Endodermal cell (in vitro differentiated cells): Measurements from ENCODE around the gene NAPA. TPM values are rescaled to one million over a fixed set of nuclear protein-coding genes. Genes with fewer than 3 reads are reported as not detected.

ENCODE experiments used
- DNase-seq: peaks from one replicate; pipeline ENCODE4 v3.0.0-alpha.2; 2017
- H3K27ac ChIP-seq: 2 replicates; pipeline ENCODE4 v1.5.1; 2013; ENCODE audit warnings: mild to moderate bottlenecking, low read depth, low read length, moderate library complexity
- H3K27me3 ChIP-seq: 2 replicates; pipeline ENCODE4 v1.6.1; 2013; ENCODE audit warnings: mild to moderate bottlenecking, low read length, moderate library complexity; ENCODE audit not compliant: insufficient read depth, control insufficient read depth, poor library complexity, severe bottlenecking
- H3K36me3 ChIP-seq: 2 replicates; pipeline ENCODE4 v1.7.0; 2013; ENCODE audit warnings: mild to moderate bottlenecking, low read length, moderate library complexity; ENCODE audit not compliant: control insufficient read depth, insufficient read depth
- H3K4me1 ChIP-seq: one replicate; pipeline ENCODE4 v1.7.0; 2013; ENCODE audit warnings: low read length; ENCODE audit not compliant: control insufficient read depth, insufficient read depth
- H3K4me3 ChIP-seq: 2 replicates; pipeline ENCODE4 v1.5.1; 2013; ENCODE audit warnings: mild to moderate bottlenecking, low read length, moderate library complexity
- H3K9ac ChIP-seq: 2 replicates; pipeline ENCODE4 v1.6.1; 2013; ENCODE audit warnings: mild to moderate bottlenecking, low read length, moderate library complexity; ENCODE audit not compliant: poor library complexity, severe bottlenecking; ENCODE audit errors: extremely low read depth
- H3K9me3 ChIP-seq: 2 replicates; pipeline ENCODE4 v1.6.1; 2013; ENCODE audit warnings: mild to moderate bottlenecking, low read length, moderate library complexity; ENCODE audit not compliant: control insufficient read depth
- H3K27ac Mint-ChIP-seq: 2 replicates; pipeline ENCODE4 v1.8.0; 2020; ENCODE audit warnings: mixed read lengths
- H3K27me3 Mint-ChIP-seq: 2 replicates; pipeline ENCODE4 v1.8.0; 2021; ENCODE audit warnings: mild to moderate bottlenecking, mixed read lengths; ENCODE audit not compliant: insufficient read depth
- H3K36me3 Mint-ChIP-seq: 2 replicates; pipeline ENCODE4 v1.8.0; 2020; ENCODE audit warnings: low read depth, mixed read lengths
- H3K4me1 Mint-ChIP-seq: 2 replicates; pipeline ENCODE4 v1.8.0; 2020; ENCODE audit warnings: mixed read lengths
- H3K4me3 Mint-ChIP-seq: 2 replicates; pipeline ENCODE4 v1.8.0; 2020; ENCODE audit warnings: mild to moderate bottlenecking, moderate library complexity, mixed read lengths
- H3K9me3 Mint-ChIP-seq: 2 replicates; pipeline ENCODE4 v1.8.0; 2020; ENCODE audit warnings: mild to moderate bottlenecking, mixed read lengths
- WGBS, 2 experiments: methylation state at CpG; one replicate each; pipeline versions ENCODE4 v1.1.5 to v1.1.7; 2013; ENCODE audit warnings: missing lambda C conversion rate in 2 of 2, mixed read lengths in 1 of 2; ENCODE audit not compliant: insufficient coverage in 1 of 2, insufficient read length in 1 of 2; 5-methylcytosine and 5-hydroxymethylcytosine counted together
- total RNA-seq, 2 donors: library from RNA; stranded (reverse); fragmentation: NEBNext Ultra II Directional in 1 of 2; extraction: Animal tissue kit (Norgen Biotek cat#: 25700) in 1 of 2; gene quantifications; 2 replicates in 1 of 2; 3 replicates in 1 of 2; pipeline ENCODE4 v1.2.1, GENCODE V29; 2021
- TF ChIP-seq, protein P1 (sequence below): fragments of 200-600 bp; sonication (generic); conservative IDR thresholded peaks from 2 replicates; pipeline ENCODE4 v1.5.0; 2021; ENCODE audit warnings: antibody characterized with exemption, mild to moderate bottlenecking

Gene NAPA
- total RNA-seq, 2 donors from 2014 or later, result 66.0 to 73.9 TPM

- Mint-ChIP-seq H3K27ac (no peak overlapping the region), H3K27me3 (peaks cover 2% of the 10 kb centered on the region), H3K4me1 (no peaks in the 10 kb centered on the region), H3K4me3 (no peak overlapping the region), H3K9me3 (no peaks in the 10 kb centered on the region), H3K36me3 (no peaks in the 10 kb centered on the region)
- Histone ChIP-seq H3K9ac (no peak overlapping the region), H3K27ac (no peak overlapping the region), H3K4me3 (no peak overlapping the region), H3K36me3 (no peaks in the 10 kb centered on the region), H3K27me3 (no peaks in the 10 kb centered on the region), H3K9me3 (no peaks in the 10 kb centered on the region), H3K4me1 (no peaks in the 10 kb centered on the region)
- TF ChIP-seq, protein P1, sequence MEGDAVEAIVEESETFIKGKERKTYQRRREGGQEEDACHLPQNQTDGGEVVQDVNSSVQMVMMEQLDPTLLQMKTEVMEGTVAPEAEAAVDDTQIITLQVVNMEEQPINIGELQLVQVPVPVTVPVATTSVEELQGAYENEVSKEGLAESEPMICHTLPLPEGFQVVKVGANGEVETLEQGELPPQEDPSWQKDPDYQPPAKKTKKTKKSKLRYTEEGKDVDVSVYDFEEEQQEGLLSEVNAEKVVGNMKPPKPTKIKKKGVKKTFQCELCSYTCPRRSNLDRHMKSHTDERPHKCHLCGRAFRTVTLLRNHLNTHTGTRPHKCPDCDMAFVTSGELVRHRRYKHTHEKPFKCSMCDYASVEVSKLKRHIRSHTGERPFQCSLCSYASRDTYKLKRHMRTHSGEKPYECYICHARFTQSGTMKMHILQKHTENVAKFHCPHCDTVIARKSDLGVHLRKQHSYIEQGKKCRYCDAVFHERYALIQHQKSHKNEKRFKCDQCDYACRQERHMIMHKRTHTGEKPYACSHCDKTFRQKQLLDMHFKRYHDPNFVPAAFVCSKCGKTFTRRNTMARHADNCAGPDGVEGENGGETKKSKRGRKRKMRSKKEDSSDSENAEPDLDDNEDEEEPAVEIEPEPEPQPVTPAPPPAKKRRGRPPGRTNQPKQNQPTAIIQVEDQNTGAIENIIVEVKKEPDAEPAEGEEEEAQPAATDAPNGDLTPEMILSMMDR, result no peak
- WGBS, 2 experiments, result 84 to 90% methylated on average over 6 to 16 of the region's 16 CpGs
- DNase-seq, result no peak
Measured at GRCh38 chr19:47529018-47529742, 14.3 kb upstream of the NAPA start.

DNA sequence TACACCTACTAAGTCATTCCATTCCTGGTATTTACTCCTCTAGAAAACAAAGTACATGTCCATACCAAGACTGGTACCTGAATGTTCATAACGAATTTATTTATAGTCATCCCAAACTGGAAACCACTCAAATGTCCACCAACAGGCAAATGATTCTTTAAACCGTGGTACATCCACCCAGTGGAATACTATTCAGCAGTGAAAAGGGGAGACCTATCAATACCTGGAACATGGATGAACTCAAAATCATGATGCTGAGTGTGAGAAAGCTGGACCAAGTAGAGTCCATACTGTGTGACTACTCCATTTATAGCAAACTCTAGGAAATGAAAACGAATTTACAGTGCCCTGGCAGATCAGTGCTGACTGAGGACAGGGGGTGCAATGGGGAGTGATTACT lies 11.9 kb upstream of the NAPA start:
- Histone ChIP-seq H3K36me3 (no peaks in the 10 kb centered on the region), H3K9me3 (no peaks in the 10 kb centered on the region), H3K4me3 (no peak overlapping the region), H3K9ac (no peak overlapping the region), H3K27me3 (no peaks in the 10 kb centered on the region), H3K27ac (no peak overlapping the region), H3K4me1 (no peaks in the 10 kb centered on the region)
- H3K4me3 Mint-ChIP-seq, result no peak overlapping the region
- TF ChIP-seq, protein P1, result no peak
- no peaks in the 10 kb centered on the region for H3K36me3 Mint-ChIP-seq
- DNase-seq, result no peak
- no peaks in the 10 kb centered on the region for H3K27me3 Mint-ChIP-seq
- no peaks in the 10 kb centered on the region for H3K9me3 Mint-ChIP-seq
- WGBS, 2 experiments, result 80 to 91% methylated on average over 3 of the region's 3 CpGs
- H3K27ac Mint-ChIP-seq, result no peak overlapping the region
- peaks cover 1% of the 10 kb centered on the region for H3K4me1 Mint-ChIP-seq

DNA sequence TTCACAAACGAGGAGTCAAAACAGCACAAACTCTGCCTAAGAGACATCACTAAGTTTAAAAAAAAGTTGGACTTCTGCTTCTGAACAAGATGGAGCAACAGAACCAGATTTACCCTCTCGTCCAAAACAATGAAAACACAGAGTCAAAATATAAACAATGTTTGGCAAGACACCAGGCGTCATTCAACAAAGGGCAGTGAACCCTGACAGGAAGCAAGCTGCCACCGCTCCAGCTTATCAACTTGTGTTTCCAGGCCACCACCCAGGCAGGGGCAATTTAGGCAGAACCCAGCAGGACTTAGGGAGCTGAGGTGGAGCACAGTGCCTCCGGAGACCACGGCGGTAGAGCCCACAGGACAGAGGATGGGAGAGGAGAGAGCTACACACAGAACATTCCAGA lies 8.6 kb upstream of the NAPA start:
- no peak for DNase-seq
- no peaks in the 10 kb centered on the region for H3K36me3 Mint-ChIP-seq
- Histone ChIP-seq H3K9ac (no peak overlapping the region), H3K36me3 (no peaks in the 10 kb centered on the region), H3K9me3 (no peaks in the 10 kb centered on the region), H3K27me3 (no peaks in the 10 kb centered on the region), H3K4me3 (no peak overlapping the region), H3K27ac (no peak overlapping the region), H3K4me1 (peaks cover 8% of the 10 kb centered on the region)
- TF ChIP-seq, protein P1, result no peak
- no peaks in the 10 kb centered on the region for H3K9me3 Mint-ChIP-seq
- no peak overlapping the region for H3K27ac Mint-ChIP-seq
- H3K4me3 Mint-ChIP-seq, result no peak overlapping the region
- peaks cover 22% of the 10 kb centered on the region for H3K4me1 Mint-ChIP-seq
- no peaks in the 10 kb centered on the region for H3K27me3 Mint-ChIP-seq
- WGBS, 2 experiments, result 82 to 86% methylated on average over 2 to 7 of the region's 7 CpGs
